SK-N-SH treated with all-trans-retinoic acid at 6 μM for 48 hours (cell line): ENCODE data around the gene NPIPA1.
A peak's percentile ranks its signal among the peaks of the same experiment; 100 is the strongest.
"Not testable (repeated sequence)": the region's sequence is repeated elsewhere in the genome, so short reads cannot be mapped to it uniquely, and the experiment has no call there.

Experiments used
- ATAC-seq: fragments of 200-7000 bp; cut with Tn5 transposase; 3 replicates; pipeline ENCODE4 v1.9.1; 2020; ENCODE audit warnings: mild to moderate bottlenecking, moderate library complexity
- GLIS3 ChIP-seq: fragments of 250-450 bp; sonication (Bioruptor Pico); IDR thresholded peaks from 2 replicates; pipeline ENCODE4 v1.5.0; 2020; ENCODE audit warnings: mild to moderate bottlenecking, moderate library complexity
- POU6F1 ChIP-seq: fragments of 250-450 bp; sonication (Bioruptor Pico); IDR thresholded peaks from 2 replicates; pipeline ENCODE4 v1.8.0; 2021; ENCODE audit warnings: low read depth, mild to moderate bottlenecking, moderate library complexity, borderline replicate concordance
- PPARA ChIP-seq: fragments of 250-450 bp; sonication (Bioruptor Pico); IDR thresholded peaks from 2 replicates; pipeline ENCODE4 v1.5.0; 2020; ENCODE audit warnings: mild to moderate bottlenecking, borderline replicate concordance
- SNAI2 ChIP-seq: fragments of 250-450 bp; sonication (Bioruptor Pico); IDR thresholded peaks from 2 replicates; pipeline ENCODE4 v1.5.0; 2020; ENCODE audit warnings: mild to moderate bottlenecking, moderate library complexity
- TOX ChIP-seq: fragments of 250-450 bp; sonication (Bioruptor Pico); IDR thresholded peaks from 2 replicates; pipeline ENCODE4 v1.8.0; 2021; ENCODE audit warnings: mild to moderate bottlenecking, moderate library complexity, borderline replicate concordance
- ZFP3 ChIP-seq: fragments of 250-450 bp; sonication (Bioruptor Pico); IDR thresholded peaks from 2 replicates; pipeline ENCODE4 v1.5.0; 2020; ENCODE audit warnings: mild to moderate bottlenecking, moderate library complexity
- ZFP30 ChIP-seq: fragments of 450-650 bp; formaldehyde crosslinking; IDR thresholded peaks from 2 replicates; pipeline ENCODE4 v1.5.0; 2022; ENCODE audit warnings: mild to moderate bottlenecking, moderate library complexity
- ZNF8 ChIP-seq: fragments of 450-650 bp; formaldehyde crosslinking; IDR thresholded peaks from 2 replicates; pipeline ENCODE4 v1.5.0; 2020; ENCODE audit warnings: mild to moderate bottlenecking, moderate library complexity
- TF ChIP-seq, protein P1 (sequence below): fragments of 250-450 bp; sonication (Bioruptor Pico); IDR thresholded peaks from 2 replicates; pipeline ENCODE4 v1.8.0; 2020; ENCODE audit warnings: mild to moderate bottlenecking, moderate library complexity, borderline replicate concordance

Gene NPIPA1

GRCh38 chr16:14963281-14964173 lies 26.3 kb downstream of the NPIPA1 start:
- TF ChIP-seq TOX (CRISPR knock-in tag) (no peak), ZFP30 (CRISPR knock-in tag) (no peak)
- ATAC-seq: no peak

DNA sequence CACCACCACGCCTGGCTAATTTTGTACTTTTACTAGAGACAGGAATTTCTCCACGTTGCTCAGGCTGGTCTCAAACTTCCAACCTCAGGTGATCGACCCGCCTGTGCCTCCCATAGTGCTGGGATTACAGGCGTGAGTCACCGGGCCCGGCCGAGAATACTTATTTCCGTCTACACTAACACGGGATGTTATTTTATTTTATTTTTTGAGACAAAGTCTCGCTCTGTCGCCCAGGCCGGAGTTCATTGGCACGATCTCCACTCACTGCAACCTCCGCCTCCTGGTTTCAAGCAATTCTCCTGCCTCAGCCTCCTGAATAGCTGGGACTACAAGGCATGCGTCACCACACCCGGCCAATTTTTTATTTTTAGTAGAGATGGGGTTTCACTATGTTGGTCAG lies 28.1 kb downstream of the NPIPA1 start:
- TF ChIP-seq, protein P1, sequence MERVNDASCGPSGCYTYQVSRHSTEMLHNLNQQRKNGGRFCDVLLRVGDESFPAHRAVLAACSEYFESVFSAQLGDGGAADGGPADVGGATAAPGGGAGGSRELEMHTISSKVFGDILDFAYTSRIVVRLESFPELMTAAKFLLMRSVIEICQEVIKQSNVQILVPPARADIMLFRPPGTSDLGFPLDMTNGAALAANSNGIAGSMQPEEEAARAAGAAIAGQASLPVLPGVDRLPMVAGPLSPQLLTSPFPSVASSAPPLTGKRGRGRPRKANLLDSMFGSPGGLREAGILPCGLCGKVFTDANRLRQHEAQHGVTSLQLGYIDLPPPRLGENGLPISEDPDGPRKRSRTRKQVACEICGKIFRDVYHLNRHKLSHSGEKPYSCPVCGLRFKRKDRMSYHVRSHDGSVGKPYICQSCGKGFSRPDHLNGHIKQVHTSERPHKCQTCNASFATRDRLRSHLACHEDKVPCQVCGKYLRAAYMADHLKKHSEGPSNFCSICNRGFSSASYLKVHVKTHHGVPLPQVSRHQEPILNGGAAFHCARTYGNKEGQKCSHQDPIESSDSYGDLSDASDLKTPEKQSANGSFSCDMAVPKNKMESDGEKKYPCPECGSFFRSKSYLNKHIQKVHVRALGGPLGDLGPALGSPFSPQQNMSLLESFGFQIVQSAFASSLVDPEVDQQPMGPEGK (CRISPR knock-in tag): no peak
- TF ChIP-seq PPARA (CRISPR knock-in tag) (no peak), GLIS3 (no peak), ZNF8 (no peak), POU6F1 (CRISPR knock-in tag) (no peak), SNAI2 (CRISPR knock-in tag) (no peak), ZFP3 (no peak)
- TF ChIP-seq, all 23 proteins: peak for 0
- ATAC-seq: no peak

GRCh38 chr16:14969795-14970194 lies 32.6 kb downstream of the NPIPA1 start:
- not testable (repeated sequence) for ATAC-seq

DNA sequence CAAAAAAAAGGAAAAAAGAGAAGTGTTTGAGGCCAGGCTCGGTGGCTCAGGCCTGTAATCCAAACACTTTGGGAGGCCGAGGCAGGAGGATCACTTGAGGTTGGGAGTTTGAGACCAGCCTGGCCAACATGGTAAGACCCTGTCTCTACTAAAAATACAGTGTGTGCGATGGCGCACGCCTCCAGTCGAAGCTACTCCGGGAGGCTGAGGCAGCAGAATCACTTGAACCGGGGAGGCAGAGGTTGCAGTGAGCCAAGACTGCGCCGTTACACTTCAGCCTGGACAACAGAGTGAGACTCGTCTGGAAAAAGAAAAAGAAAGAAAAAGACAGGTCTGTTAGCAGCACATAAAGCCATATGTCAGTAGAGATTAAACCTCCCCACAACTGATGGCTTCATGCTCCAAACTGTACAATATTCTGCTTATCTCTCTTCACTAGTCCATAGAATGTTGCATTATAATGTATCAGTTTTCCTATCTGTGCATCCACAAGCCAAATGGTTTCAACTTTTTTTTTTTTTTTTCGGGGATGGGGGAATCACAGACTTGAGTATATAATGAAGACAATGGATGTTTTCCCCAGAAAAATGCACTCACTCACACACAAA lies 34.5 kb downstream of the NPIPA1 start:
- ATAC-seq: not testable (repeated sequence)

GRCh38 chr16:14973785-14974322 lies 36.6 kb downstream of the NPIPA1 start:
- ATAC-seq: not testable (repeated sequence)

GRCh38 chr16:14974331-14974655 lies 37.0 kb downstream of the NPIPA1 start:
- ATAC-seq: not testable (repeated sequence)

DNA sequence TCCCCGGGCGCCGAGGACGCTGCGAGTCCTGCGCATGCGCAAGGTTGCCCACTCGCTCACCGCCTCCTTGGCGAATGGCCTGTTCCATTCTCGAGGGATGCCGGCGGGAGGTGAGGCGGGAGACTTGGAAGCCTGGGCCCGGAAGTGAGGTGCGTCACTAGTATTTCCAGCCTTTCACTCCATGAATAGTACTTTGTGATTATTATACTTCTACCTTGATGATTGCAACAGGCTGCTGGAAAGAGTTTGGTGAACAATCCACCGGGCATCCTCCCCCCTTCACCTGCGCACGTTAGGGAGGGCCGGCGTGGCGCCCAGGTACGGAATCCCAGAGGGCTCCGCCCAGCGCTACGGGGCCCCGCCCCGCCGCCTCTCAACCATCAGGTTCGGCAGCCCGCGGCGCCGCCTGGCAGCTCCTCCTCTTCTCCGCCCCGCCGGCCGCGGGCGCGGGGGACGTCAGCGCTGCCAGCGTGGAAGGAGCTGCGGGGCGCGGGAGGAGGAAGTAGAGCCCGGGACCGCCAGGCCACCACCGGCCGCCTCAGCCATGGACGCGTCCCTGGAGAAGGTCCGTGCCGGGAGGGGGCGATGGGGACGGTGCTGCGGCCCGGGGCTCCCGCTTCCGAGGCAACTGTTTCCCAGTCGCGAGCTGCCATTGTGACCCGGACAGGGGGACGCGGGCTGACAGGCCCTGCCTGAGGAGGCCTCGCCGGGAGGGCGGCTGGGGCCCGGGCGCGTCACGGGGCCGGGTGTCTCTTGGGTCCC lies 37.6 kb downstream of the NPIPA1 start, which contains the start of gene PDXDC1:
TSS of gene PDXDC1 (plus strand) at position 371 of the 762 bp plus-strand sequence. CDS start at position 545, 174 bp downstream.
- TF ChIP-seq ZFP3: peak; percentile 66
- peak; percentile 94 for ATAC-seq

GRCh38 chr16:14975418-14976194 lies 38.4 kb downstream of the NPIPA1 start:
- ATAC-seq: peak; percentile 52

DNA sequence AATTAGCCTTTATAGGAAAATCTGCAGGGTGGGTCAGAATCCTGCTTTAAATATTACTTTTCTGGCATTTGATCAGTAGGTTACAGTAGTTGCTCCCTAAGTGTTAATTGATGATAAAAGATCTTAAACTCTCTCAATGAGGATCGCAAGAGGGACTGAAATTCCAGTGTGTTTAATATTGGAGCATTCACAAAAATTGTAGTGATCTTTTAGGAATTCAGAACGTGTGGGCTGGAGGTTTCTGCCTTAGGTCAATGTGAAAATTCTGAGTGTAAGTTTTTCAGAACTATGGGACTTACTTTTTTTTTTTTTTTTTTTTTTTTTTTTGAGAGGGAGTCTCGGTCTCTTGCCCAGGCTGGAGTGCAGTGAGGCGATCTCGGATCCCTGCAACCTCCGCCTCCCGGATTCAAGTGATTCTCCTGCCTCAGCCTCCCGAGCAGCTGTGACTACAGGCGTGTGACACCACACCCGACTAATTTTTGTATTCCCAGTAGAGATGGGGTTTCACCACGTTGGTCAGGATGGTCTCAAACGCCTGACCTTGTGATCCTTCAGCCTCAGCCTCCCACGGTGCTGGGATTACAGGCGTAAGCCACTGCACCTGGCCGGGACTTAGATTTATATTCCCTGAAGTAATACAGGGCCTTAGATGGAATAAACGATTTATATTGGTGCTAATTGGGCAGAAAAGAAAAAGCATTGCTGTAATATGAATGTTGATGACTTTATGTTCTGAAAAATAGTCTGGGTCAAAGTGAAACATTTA lies 39.9 kb downstream of the NPIPA1 start:
- not testable (repeated sequence) for ATAC-seq

GRCh38 chr16:14978281-14978680 lies 41.0 kb downstream of the NPIPA1 start:
- not testable (repeated sequence) for ATAC-seq

DNA sequence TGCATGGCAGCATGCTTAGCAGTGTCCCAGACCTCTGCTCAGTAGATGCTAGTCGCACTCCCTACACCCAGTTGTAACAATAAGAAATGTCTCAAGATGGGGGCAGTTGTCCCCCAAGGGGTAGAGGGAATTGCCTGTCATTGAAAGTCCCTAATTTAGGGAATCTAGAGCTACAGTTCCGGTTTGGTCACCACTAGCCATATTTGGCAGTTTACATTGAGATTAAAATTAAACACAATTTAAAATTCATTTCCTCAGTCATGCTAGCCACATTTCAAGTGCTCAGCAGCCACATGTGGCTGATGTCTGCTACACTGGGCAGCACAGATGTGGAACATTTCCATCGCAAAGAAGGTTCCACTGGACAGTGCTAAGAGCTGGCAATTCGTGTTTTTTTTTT lies 41.7 kb downstream of the NPIPA1 start:
- ATAC-seq: not testable (repeated sequence)

- not testable (repeated sequence) for ATAC-seq
Observed at GRCh38 chr16:14981234-14981633, 44.0 kb downstream of the NPIPA1 start.

DNA sequence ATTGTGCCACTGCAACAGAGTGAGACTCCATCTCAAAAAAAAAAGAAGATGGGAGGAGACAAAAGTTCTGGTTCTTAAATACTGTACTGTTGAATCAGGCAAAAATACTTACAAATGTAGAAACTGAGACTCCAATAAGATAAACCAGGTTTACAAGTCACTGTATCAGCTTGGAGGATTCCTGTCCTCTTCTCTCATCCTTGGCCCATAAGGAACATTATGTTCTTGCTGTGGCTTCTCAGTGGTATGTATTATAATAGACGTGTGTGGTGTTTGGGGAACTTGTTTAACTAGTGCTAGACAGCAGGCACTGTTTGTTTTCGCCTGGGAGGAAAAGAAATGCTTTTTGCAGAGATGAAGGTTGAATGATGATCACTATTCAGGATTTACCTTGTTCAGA lies 45.3 kb downstream of the NPIPA1 start:
- ATAC-seq: not testable (repeated sequence)

DNA sequence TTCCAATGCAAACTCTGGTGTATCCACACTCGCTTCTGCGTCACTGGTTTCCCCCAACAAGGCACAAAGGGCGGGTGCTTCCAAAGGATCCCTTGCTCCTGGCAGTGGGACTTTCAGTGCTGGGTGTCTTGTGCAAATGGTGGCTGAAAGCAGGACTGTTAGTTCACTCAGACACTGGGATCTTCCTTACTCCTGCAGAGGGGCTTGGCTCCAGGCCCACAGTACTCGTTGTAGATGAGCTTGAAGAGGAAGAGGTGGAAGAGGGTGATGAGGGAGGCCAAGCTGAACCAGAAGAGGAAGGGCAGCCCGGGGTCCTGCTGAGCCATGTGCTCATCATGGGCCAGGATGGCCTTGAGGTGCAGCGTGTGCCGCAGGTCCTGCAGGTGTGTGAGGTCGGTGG lies 50.8 kb downstream of the NPIPA1 start:
- ATAC-seq: not testable (repeated sequence)

DNA sequence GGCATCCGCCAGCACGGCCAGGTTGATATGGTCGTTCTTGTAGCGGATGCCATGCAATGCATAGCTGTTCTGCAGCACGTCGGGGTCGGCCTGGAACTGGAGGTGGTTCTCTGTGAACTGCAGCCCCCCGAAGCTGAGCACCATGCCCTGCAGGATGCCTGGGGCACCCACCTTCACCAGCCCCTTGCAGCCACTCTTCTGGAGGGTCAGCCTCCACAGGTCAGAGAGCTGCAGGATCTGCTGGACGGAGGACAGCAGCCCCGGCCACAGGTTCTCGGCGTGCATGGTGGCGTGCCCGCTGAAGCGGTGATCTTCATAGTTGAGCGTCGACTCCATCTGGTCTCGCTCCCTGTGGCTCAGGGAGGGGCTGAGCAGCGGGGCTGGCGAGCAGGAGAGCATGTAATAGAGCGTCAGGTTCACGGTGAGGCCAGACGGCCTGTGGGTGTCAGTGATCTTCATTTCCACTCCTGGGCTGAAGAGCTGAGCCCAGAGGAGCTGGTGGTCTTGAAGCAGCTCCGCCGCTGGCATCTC lies 51.5 kb downstream of the NPIPA1 start:
- not testable (repeated sequence) for ATAC-seq
